DMS53 (cell line): ENCODE measurements around the gene MIPEP.

Experiments used
- DNase-seq: peaks from one replicate; lab custom pipeline; 2025; lab: John Stamatoyannopoulos, UW

MIPEP gene

GRCh38 chr13:23680845-23681669 lies 208.1 kb downstream of the MIPEP start:
- DNase-seq: no peak
